Caco-2 (cell line): ENCODE data around the gene ZNF148. TPM values are rescaled to one million over a fixed set of nuclear protein-coding genes. Genes with fewer than 3 reads are reported as not detected.

Source experiments
- BruUV-seq: library from RNA; stranded (reverse); fragments of 400-500 nt; replicated peaks from 2 replicates; lab custom pipeline; 2021; lab: Mats Ljungman, UMichigan
- CTCF ChIA-PET: fragments of 300-600 bp; sonication (Branson Sonifier 250); formaldehyde crosslinking; loops from one replicate; lab custom pipeline; 2022; ENCODE audit warnings: antibody characterized with exemption; lab: Charles Lee
- POLR2A ChIA-PET: fragments of 300-600 bp; sonication (Branson Sonifier 250); formaldehyde crosslinking; loops from one replicate; lab custom pipeline; 2022; ENCODE audit warnings: antibody characterized with exemption; lab: Charles Lee
- DNase-seq, 2 experiments: peaks; one replicate each; pipeline versions ENCODE4 v3.0.0 to v3.0.0-alpha.2; 2020 to 2022
- H3K27me3 ChIP-seq: replicated peaks from 2 replicates; pipeline ENCODE4 v1.6.0; 2011; ENCODE audit warnings: low read length; ENCODE audit not compliant: control insufficient read depth, insufficient read depth
- H3K36me3 ChIP-seq: 2 replicates; pipeline ENCODE4 v1.5.1; 2011; ENCODE audit warnings: low read length; ENCODE audit not compliant: control insufficient read depth, insufficient read depth
- H3K4me1 ChIP-seq: fragments of 250-450 bp; sonication (Bioruptor Pico); 2 replicates; pipeline ENCODE4 v1.5.1; 2020; ENCODE audit warnings: mild to moderate bottlenecking
- H3K4me3 ChIP-seq: 2 replicates; pipeline ENCODE4 v1.5.1; 2011; ENCODE audit warnings: low read depth, mild to moderate bottlenecking, control low read depth, low read length
- H3K9me3 ChIP-seq: fragments of 250-450 bp; sonication (Bioruptor Pico); 2 replicates; pipeline ENCODE4 v1.5.1; 2020; ENCODE audit warnings: mild to moderate bottlenecking, moderate library complexity
- H3K27ac Mint-ChIP-seq: one replicate; pipeline ENCODE4 v1.8.0; 2022; ENCODE audit warnings: mixed read lengths; ENCODE audit not compliant: unreplicated experiment
- H3K27me3 Mint-ChIP-seq: one replicate; pipeline ENCODE4 v1.8.0; 2022; ENCODE audit warnings: mixed read lengths; ENCODE audit not compliant: insufficient read depth, unreplicated experiment
- H3K36me3 Mint-ChIP-seq: one replicate; pipeline ENCODE4 v1.8.0; 2022; ENCODE audit warnings: mild to moderate bottlenecking, mixed read lengths; ENCODE audit not compliant: insufficient read depth, unreplicated experiment
- H3K4me1 Mint-ChIP-seq: one replicate; pipeline ENCODE4 v1.8.0; 2022; ENCODE audit warnings: low read depth, mixed read lengths; ENCODE audit not compliant: unreplicated experiment
- H3K4me3 Mint-ChIP-seq: one replicate; pipeline ENCODE4 v1.8.0; 2022; ENCODE audit warnings: mild to moderate bottlenecking, moderate library complexity, mixed read lengths; ENCODE audit not compliant: unreplicated experiment
- H3K9me3 Mint-ChIP-seq: one replicate; pipeline ENCODE4 v1.8.0; 2022; ENCODE audit warnings: mixed read lengths; ENCODE audit not compliant: unreplicated experiment
- CTCF ChIP-seq, 2 experiments: fragments of 200-600 bp in 1 of 2; IDR thresholded peaks; 1 replicate in 1 of 2; 2 replicates in 1 of 2; pipeline versions ENCODE4 v1.5.1 to v1.8.0; 2011 to 2022; ENCODE audit warnings: antibody characterized with exemption in 1 of 2, control low read depth in 1 of 2, inconsistent platforms in 1 of 2, low read depth in 1 of 2, low read length in 1 of 2, mild to moderate bottlenecking in 1 of 2, moderate library complexity in 1 of 2; ENCODE audit not compliant: insufficient read depth in 1 of 2, severe bottlenecking in 1 of 2, unreplicated experiment in 1 of 2
- intact Hi-C: fragments of 100-400 bp; cut with micrococcal nuclease; formaldehyde crosslinking; loops from one replicate; pipeline ENCODE4 v1.10.0; 2022; ENCODE audit not compliant: unreplicated experiment
- total RNA-seq: library from RNA; stranded (reverse); gene quantifications from 2 replicates; pipeline ENCODE4 v1.2.3, GENCODE V29; 2022

Gene ZNF148
- total RNA-seq, 1 experiment from 2014 or later: 33.3 TPM

- no peak for TF ChIP-seq CTCF (IDR thresholded peaks at IDR 0.05; ENCODE audit: insufficient read depth in 1 of 2, low read depth in 1 of 2, low read length in 1 of 2, severe bottlenecking in 1 of 2, unreplicated experiment in 1 of 2)
- Mint-ChIP-seq H3K4me1 (peaks cover 7% of the 10 kb centered on the region), H3K36me3 (peaks cover 12% of the 10 kb centered on the region), H3K4me3 (no peak overlapping the region), H3K9me3 (no peaks in the 10 kb centered on the region), H3K27me3 (no peaks in the 10 kb centered on the region), H3K27ac (no peak overlapping the region)
- H3K4me3 ChIP-seq: no peak overlapping the region
- BruUV-seq: no TSS peak
- intact Hi-C loops: no loop called here
- peaks cover 10% of the 10 kb centered on the region for H3K4me1 ChIP-seq
- DNase-seq: no peak
- H3K27me3 ChIP-seq: no peaks in the 10 kb centered on the region
- ChIA-PET POLR2A (no interaction called here), CTCF (interaction anchor here (0.7 kb wide), 1 partner anchor 14 kb away, joined by 9 read pairs; no protein-coding TSS in a partner anchor)
- no peaks in the 10 kb centered on the region for H3K9me3 ChIP-seq
- H3K36me3 ChIP-seq: no peaks in the 10 kb centered on the region
These were observed 146.0 kb downstream of the ZNF148 start for GRCh38 chr3:125229168-125229567.

- intact Hi-C loops: no loop called here
- Histone ChIP-seq H3K36me3 (no peaks in the 10 kb centered on the region), H3K27me3 (no peaks in the 10 kb centered on the region), H3K4me3 (no peak overlapping the region), H3K9me3 (no peaks in the 10 kb centered on the region), H3K4me1 (peaks cover 39% of the 10 kb centered on the region)
- H3K4me3 Mint-ChIP-seq: no peak overlapping the region
- peaks cover 24% of the 10 kb centered on the region for H3K36me3 Mint-ChIP-seq
- no peak for TF ChIP-seq CTCF (IDR thresholded peaks at IDR 0.05; ENCODE audit: insufficient read depth in 1 of 2, low read depth in 1 of 2, low read length in 1 of 2, severe bottlenecking in 1 of 2, unreplicated experiment in 1 of 2)
- H3K27ac Mint-ChIP-seq: peak overlapping the region; percentile 42
- H3K27me3 Mint-ChIP-seq: no peaks in the 10 kb centered on the region
- CTCF ChIA-PET: no interaction called here
- peaks cover 18% of the 10 kb centered on the region for H3K4me1 Mint-ChIP-seq
- DNase-seq: no peak
- no TSS peak for BruUV-seq
- H3K9me3 Mint-ChIP-seq: no peaks in the 10 kb centered on the region
- POLR2A ChIA-PET: no interaction called here
These were observed 153.3 kb downstream of the ZNF148 start for GRCh38 chr3:125221831-125222230.

- no peaks in the 10 kb centered on the region for H3K27me3 Mint-ChIP-seq
- intact Hi-C loops: no loop called here
- no peak for TF ChIP-seq CTCF (IDR thresholded peaks at IDR 0.05; ENCODE audit: insufficient read depth in 1 of 2, low read depth in 1 of 2, low read length in 1 of 2, severe bottlenecking in 1 of 2, unreplicated experiment in 1 of 2)
- H3K27me3 ChIP-seq: no peaks in the 10 kb centered on the region
- CTCF ChIA-PET: no interaction called here
- H3K36me3 ChIP-seq: no peaks in the 10 kb centered on the region
- no peaks in the 10 kb centered on the region for H3K9me3 ChIP-seq
- no peaks in the 10 kb centered on the region for H3K9me3 Mint-ChIP-seq
- POLR2A ChIA-PET: no interaction called here
- H3K4me1 Mint-ChIP-seq: peaks cover 18% of the 10 kb centered on the region
- H3K36me3 Mint-ChIP-seq: peaks cover 22% of the 10 kb centered on the region
- H3K27ac Mint-ChIP-seq: peak overlapping the region; percentile 42
- H3K4me3 Mint-ChIP-seq: no peak overlapping the region
- BruUV-seq: no TSS peak
- DNase-seq: no peak
- peaks cover 39% of the 10 kb centered on the region for H3K4me1 ChIP-seq
- H3K4me3 ChIP-seq: no peak overlapping the region
These were observed 154.2 kb downstream of the ZNF148 start for GRCh38 chr3:125220727-125221429.
